ENCODE results near the gene ATG5.
A peak's percentile ranks its signal among the peaks of the same experiment; 100 is the strongest.

Gene ATG5

GRCh38 chr6:106325336-106326178 is at the start of gene ATG5:
Gene ATG5, minus strand, starts transcription at chr6:106325760. Its CDS starts 9,552 bp downstream, at chr6:106316208.
- DNase-seq (ENCODE audit: insufficient read length, low spot score) (peak; percentile 97), FAIRE-seq (peak; percentile 38)
- TF ChIP-seq, protein P1, sequence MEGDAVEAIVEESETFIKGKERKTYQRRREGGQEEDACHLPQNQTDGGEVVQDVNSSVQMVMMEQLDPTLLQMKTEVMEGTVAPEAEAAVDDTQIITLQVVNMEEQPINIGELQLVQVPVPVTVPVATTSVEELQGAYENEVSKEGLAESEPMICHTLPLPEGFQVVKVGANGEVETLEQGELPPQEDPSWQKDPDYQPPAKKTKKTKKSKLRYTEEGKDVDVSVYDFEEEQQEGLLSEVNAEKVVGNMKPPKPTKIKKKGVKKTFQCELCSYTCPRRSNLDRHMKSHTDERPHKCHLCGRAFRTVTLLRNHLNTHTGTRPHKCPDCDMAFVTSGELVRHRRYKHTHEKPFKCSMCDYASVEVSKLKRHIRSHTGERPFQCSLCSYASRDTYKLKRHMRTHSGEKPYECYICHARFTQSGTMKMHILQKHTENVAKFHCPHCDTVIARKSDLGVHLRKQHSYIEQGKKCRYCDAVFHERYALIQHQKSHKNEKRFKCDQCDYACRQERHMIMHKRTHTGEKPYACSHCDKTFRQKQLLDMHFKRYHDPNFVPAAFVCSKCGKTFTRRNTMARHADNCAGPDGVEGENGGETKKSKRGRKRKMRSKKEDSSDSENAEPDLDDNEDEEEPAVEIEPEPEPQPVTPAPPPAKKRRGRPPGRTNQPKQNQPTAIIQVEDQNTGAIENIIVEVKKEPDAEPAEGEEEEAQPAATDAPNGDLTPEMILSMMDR (IDR thresholded peaks at IDR 0.05; ENCODE audit: insufficient read depth, missing control alignments), result no peak

- TF ChIP-seq, protein P1 (IDR thresholded peaks at IDR 0.05; ENCODE audit: insufficient read depth, missing control alignments), result no peak
- no peak for FAIRE-seq
- no peak for DNase-seq (ENCODE audit: insufficient read length, low spot score)
These were observed 48.1 kb upstream of the ATG5 start for GRCh38 chr6:106373502-106374239.

GRCh38 chr6:106372838-106373501 is 47.4 kb upstream of the ATG5 start:
- DNase-seq (ENCODE audit: insufficient read length, low spot score) (no peak), FAIRE-seq (no peak)
- TF ChIP-seq, protein P1 (IDR thresholded peaks at IDR 0.05; ENCODE audit: insufficient read depth, missing control alignments), result no peak

GRCh38 chr6:106370639-106371038 is 45.1 kb upstream of the ATG5 start:
- TF ChIP-seq, protein P1 (IDR thresholded peaks at IDR 0.05; ENCODE audit: insufficient read depth, missing control alignments), result no peak
- DNase-seq (ENCODE audit: insufficient read length, low spot score) (no peak), FAIRE-seq (no peak)

GRCh38 chr6:106369739-106370138 is 44.2 kb upstream of the ATG5 start:
- no peak for DNase-seq (ENCODE audit: insufficient read length, low spot score)
- FAIRE-seq, result peak; percentile 35
- TF ChIP-seq, protein P1 (IDR thresholded peaks at IDR 0.05; ENCODE audit: insufficient read depth, missing control alignments), result no peak

DNA sequence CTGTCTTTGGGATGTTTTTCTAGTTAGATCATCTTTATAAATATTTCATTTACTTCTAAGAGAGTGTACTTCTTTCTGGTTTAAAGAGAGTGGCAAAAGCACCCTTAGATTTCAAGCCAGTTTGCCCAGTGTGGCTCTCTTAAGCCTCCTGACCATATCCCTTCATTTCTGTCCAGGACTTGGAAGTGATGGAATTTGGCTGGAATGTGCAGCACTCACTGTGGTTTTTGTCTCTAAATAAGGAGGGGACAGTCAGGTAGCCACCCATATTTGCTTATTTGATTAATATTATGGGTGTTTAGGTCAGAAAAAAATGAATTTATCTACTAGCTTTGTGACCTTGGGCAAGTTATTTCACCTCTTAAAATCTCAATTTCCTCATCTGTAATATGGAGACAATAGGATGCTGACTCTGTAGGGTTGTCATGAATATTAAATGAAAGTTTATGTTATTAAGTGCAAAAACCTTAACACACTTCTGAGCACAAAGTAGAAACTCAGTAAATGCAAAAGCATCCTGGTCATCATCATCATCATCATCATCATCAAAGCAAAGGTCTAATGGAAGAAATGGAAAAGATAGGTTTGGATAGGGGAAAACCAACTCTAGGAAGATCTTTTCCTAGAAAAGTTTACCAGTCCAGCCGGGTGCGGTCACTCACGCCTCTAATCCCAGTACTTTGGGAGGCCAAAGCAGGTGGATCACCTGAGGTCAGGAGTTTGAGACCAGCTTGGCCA is 38.0 kb upstream of the ATG5 start:
- no peak for FAIRE-seq

More for the DNA sequence above, 38.0 kb upstream of the ATG5 start:
- DNase-seq (ENCODE audit: insufficient read length, low spot score), result no peak
- TF ChIP-seq, protein P1 (IDR thresholded peaks at IDR 0.05; ENCODE audit: insufficient read depth, missing control alignments), result no peak

Data from D721Med (cell line).